WERI-Rb-1 (cell line): ENCODE measurements around the gene IQUB.

ENCODE experiments used
- DNase-seq: peaks from one replicate; pipeline ENCODE4 v3.0.0-alpha.2; 2020
- H3K27ac ChIP-seq: fragments of 250-450 bp; sonication (Bioruptor Pico); 2 replicates; pipeline ENCODE4 v1.5.1; 2020; ENCODE audit warnings: mild to moderate bottlenecking, moderate library complexity
- H3K27me3 ChIP-seq: fragments of 250-450 bp; sonication (Bioruptor Pico); 2 replicates; pipeline ENCODE4 v1.5.1; 2021; ENCODE audit warnings: mild to moderate bottlenecking, low read depth, moderate library complexity; ENCODE audit not compliant: insufficient read depth, severe bottlenecking
- H3K36me3 ChIP-seq: fragments of 250-450 bp; sonication (Bioruptor Pico); 2 replicates; pipeline ENCODE4 v1.5.1; 2020; ENCODE audit warnings: mild to moderate bottlenecking, moderate library complexity
- H3K4me3 ChIP-seq: 2 replicates; pipeline ENCODE4 v1.5.1; 2011; ENCODE audit warnings: low read depth, mild to moderate bottlenecking, control low read depth, low read length
- H3K9me3 ChIP-seq: fragments of 250-450 bp; sonication (Bioruptor Pico); 2 replicates; pipeline ENCODE4 v1.5.1; 2021; ENCODE audit warnings: mild to moderate bottlenecking, moderate library complexity; ENCODE audit not compliant: severe bottlenecking
- TF ChIP-seq, protein P1 (sequence below): IDR thresholded peaks from 2 replicates; pipeline ENCODE4 v1.5.1; 2011; ENCODE audit warnings: low read depth, mild to moderate bottlenecking, control low read depth, inconsistent platforms, low read length

IQUB gene

DNA sequence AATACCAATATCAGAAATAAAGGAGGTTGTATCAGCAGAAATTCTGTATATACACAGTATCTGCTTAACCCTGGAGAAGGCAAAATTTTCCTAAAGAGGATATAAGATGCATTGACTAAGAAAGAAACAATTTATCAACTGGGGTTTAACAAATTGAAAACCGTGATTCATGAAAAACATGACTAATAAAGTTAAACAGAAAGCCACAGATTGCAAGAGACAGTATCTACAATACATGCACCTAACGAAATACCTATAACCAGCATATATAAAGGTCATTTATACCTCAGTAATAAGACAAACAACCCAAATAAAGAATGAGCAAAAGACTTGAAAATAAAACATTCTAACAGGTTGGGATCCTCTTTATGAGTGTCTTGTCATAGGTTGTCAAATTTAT lies 101.8 kb downstream of the IQUB start:
- TF ChIP-seq, protein P1, sequence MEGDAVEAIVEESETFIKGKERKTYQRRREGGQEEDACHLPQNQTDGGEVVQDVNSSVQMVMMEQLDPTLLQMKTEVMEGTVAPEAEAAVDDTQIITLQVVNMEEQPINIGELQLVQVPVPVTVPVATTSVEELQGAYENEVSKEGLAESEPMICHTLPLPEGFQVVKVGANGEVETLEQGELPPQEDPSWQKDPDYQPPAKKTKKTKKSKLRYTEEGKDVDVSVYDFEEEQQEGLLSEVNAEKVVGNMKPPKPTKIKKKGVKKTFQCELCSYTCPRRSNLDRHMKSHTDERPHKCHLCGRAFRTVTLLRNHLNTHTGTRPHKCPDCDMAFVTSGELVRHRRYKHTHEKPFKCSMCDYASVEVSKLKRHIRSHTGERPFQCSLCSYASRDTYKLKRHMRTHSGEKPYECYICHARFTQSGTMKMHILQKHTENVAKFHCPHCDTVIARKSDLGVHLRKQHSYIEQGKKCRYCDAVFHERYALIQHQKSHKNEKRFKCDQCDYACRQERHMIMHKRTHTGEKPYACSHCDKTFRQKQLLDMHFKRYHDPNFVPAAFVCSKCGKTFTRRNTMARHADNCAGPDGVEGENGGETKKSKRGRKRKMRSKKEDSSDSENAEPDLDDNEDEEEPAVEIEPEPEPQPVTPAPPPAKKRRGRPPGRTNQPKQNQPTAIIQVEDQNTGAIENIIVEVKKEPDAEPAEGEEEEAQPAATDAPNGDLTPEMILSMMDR = no peak

GRCh38 chr7:123431075-123431614 lies 103.2 kb downstream of the IQUB start:
- no peak overlapping the region for H3K4me3 ChIP-seq
- peaks cover 2% of the 10 kb centered on the region for H3K9me3 ChIP-seq
- no peak overlapping the region for H3K27ac ChIP-seq
- H3K36me3 ChIP-seq = no peaks in the 10 kb centered on the region
- no peaks in the 10 kb centered on the region for H3K27me3 ChIP-seq
- TF ChIP-seq, protein P1 = no peak
- DNase-seq = no peak

More for the DNA sequence above, 101.8 kb downstream of the IQUB start:
- DNase-seq = no peak
- H3K4me3 ChIP-seq = no peak overlapping the region
- no peaks in the 10 kb centered on the region for H3K36me3 ChIP-seq
- H3K27me3 ChIP-seq = no peaks in the 10 kb centered on the region
- H3K9me3 ChIP-seq = peaks cover 2% of the 10 kb centered on the region
- no peak overlapping the region for H3K27ac ChIP-seq

DNA sequence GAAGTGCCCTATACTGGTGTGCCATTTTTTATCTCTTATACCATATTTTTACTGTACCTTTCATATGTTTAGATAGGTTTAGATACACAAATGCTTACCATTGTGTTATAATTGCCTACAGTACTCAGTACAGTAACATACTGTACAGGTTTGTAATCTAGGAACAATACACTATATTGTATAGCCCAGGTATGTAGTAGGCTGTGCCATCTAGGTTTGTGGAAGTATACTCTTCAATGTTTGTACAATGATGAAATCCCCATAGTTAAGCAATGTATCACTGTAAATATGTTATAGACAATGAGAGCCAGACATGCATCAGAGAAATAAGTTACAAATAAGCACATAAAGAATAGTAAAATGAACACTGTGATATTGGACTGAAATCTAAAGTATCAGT lies 109.1 kb downstream of the IQUB start:
- DNase-seq = no peak
- no peaks in the 10 kb centered on the region for H3K9me3 ChIP-seq
- no peak overlapping the region for H3K27ac ChIP-seq
- TF ChIP-seq, protein P1 = no peak
- H3K27me3 ChIP-seq = no peaks in the 10 kb centered on the region
- no peaks in the 10 kb centered on the region for H3K36me3 ChIP-seq
- H3K4me3 ChIP-seq = no peak overlapping the region

DNA sequence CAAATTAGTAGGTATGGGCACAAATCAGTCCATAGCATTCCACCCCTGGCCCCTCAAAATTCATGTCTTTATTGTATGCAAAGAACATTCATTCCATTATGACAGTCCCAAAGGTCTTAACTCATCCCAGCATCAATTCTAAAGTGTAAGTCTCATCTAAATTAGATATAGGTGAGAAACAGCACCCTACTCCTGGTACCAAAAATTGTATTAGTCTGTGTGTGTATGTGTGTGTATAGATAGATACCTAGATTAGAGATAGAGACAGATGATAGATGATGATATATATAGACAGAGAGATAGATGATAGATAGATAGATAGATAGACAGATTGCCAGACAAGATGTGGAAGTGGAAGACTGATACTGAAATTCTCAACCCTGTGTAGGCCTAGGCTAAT lies 109.9 kb downstream of the IQUB start:
- H3K9me3 ChIP-seq = no peaks in the 10 kb centered on the region
- H3K4me3 ChIP-seq = no peak overlapping the region
- H3K27ac ChIP-seq = no peak overlapping the region
- DNase-seq = no peak
- H3K36me3 ChIP-seq = no peaks in the 10 kb centered on the region
- H3K27me3 ChIP-seq = no peaks in the 10 kb centered on the region
- TF ChIP-seq, protein P1 = no peak

GRCh38 chr7:123423622-123424021 lies 110.8 kb downstream of the IQUB start:
- no peak for DNase-seq
- TF ChIP-seq, protein P1 = no peak

DNA sequence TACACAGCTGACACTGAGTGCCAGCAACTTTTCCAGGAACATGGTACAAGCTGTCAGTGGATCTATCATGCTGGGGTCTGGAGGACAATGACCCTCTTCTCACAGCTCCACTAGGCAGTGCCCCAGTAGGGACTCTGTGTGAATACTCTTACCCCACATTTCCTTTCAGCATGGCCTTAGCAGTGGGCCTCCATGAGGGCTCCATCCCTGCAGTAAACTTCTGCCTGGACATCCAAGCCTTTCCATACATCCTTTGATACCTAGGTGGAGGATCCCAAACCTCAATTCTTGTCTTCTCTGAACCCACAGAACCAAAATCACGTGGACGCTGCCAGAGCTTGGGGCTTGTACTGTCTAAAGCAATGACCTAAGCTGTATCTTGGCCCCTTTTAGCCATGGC lies 116.8 kb downstream of the IQUB start:
- H3K9me3 ChIP-seq = peaks cover 10% of the 10 kb centered on the region
- no peak overlapping the region for H3K4me3 ChIP-seq

More at GRCh38 chr7:123423622-123424021, 110.8 kb downstream of the IQUB start:
- H3K9me3 ChIP-seq = no peaks in the 10 kb centered on the region
- no peak overlapping the region for H3K27ac ChIP-seq
- no peak overlapping the region for H3K4me3 ChIP-seq
- no peaks in the 10 kb centered on the region for H3K27me3 ChIP-seq
- H3K36me3 ChIP-seq = no peaks in the 10 kb centered on the region

More for the DNA sequence above, 116.8 kb downstream of the IQUB start:
- TF ChIP-seq, protein P1 = no peak
- Histone ChIP-seq H3K27ac (no peak overlapping the region), H3K27me3 (no peaks in the 10 kb centered on the region), H3K36me3 (no peaks in the 10 kb centered on the region)
- DNase-seq = no peak
